ENCODE results near the gene NAPG.

The NAPG gene

GRCh38 chr18:10515456-10515855 lies 10.4 kb upstream of the NAPG start:
- TF ChIP-seq CTCF (conservative IDR thresholded peaks at IDR 0.05; ENCODE audit: low read length) (no peak), EZH2phosphoT487 (IDR thresholded peaks at IDR 0.05; ENCODE audit: borderline replicate concordance) (no peak)
- Histone ChIP-seq H3K9ac (ENCODE audit: low read depth, low read length, poor library complexity, severe bottlenecking) (no peak overlapping the region), H3K79me2 (ENCODE audit: insufficient read depth, low read length) (no peaks in the 10 kb centered on the region), H3K4me3 (ENCODE audit: low read length, poor library complexity, severe bottlenecking) (no peak overlapping the region), H3K9me2 (replicated peaks; ENCODE audit: low read depth, low read length) (no peaks in the 10 kb centered on the region), H3K4me2 (ENCODE audit: low read depth, low read length, poor library complexity, severe bottlenecking) (no peak overlapping the region), H3K27me3 (ENCODE audit: insufficient read depth, low read length, poor library complexity, severe bottlenecking) (no peaks in the 10 kb centered on the region), H4K20me1 (ENCODE audit: insufficient read depth, low read length, poor library complexity, severe bottlenecking) (no peaks in the 10 kb centered on the region), H3K4me1 (ENCODE audit: insufficient read depth, low read length, poor library complexity, severe bottlenecking) (peaks cover 16% of the 10 kb centered on the region), H3F3A (ENCODE audit: low read depth) (no peaks in the 10 kb centered on the region), H3K9me3 (ENCODE audit: insufficient read depth, low read depth, low read length) (no peaks in the 10 kb centered on the region), H3K36me3 (ENCODE audit: insufficient read depth, low read length) (no peaks in the 10 kb centered on the region), H2AFZ (ENCODE audit: low read length) (no peak overlapping the region)

- Histone ChIP-seq H3K9me2 (replicated peaks; ENCODE audit: low read depth, low read length) (no peaks in the 10 kb centered on the region), H3K9me3 (ENCODE audit: insufficient read depth, low read depth, low read length) (no peaks in the 10 kb centered on the region), H3K4me1 (ENCODE audit: insufficient read depth, low read length, poor library complexity, severe bottlenecking) (peaks cover 16% of the 10 kb centered on the region), H3K79me2 (ENCODE audit: insufficient read depth, low read length) (no peaks in the 10 kb centered on the region), H3K4me3 (ENCODE audit: low read length, poor library complexity, severe bottlenecking) (no peak overlapping the region), H3K9ac (ENCODE audit: low read depth, low read length, poor library complexity, severe bottlenecking) (no peak overlapping the region), H3K36me3 (ENCODE audit: insufficient read depth, low read length) (no peaks in the 10 kb centered on the region), H2AFZ (ENCODE audit: low read length) (no peak overlapping the region), H3K4me2 (ENCODE audit: low read depth, low read length, poor library complexity, severe bottlenecking) (no peak overlapping the region), H4K20me1 (ENCODE audit: insufficient read depth, low read length, poor library complexity, severe bottlenecking) (no peaks in the 10 kb centered on the region), H3K27me3 (ENCODE audit: insufficient read depth, low read length, poor library complexity, severe bottlenecking) (no peaks in the 10 kb centered on the region), H3F3A (ENCODE audit: low read depth) (no peaks in the 10 kb centered on the region)
- no peak for TF ChIP-seq EZH2phosphoT487 (IDR thresholded peaks at IDR 0.05; ENCODE audit: borderline replicate concordance)
- no peak for TF ChIP-seq CTCF (conservative IDR thresholded peaks at IDR 0.05; ENCODE audit: low read length)
These were observed 9.7 kb upstream of the NAPG start for GRCh38 chr18:10516078-10516477.

- H3K4me1 ChIP-seq (ENCODE audit: insufficient read depth, low read length, poor library complexity, severe bottlenecking): peaks cover 16% of the 10 kb centered on the region
- H3K4me2 ChIP-seq (ENCODE audit: low read depth, low read length, poor library complexity, severe bottlenecking): no peak overlapping the region
- H4K20me1 ChIP-seq (ENCODE audit: insufficient read depth, low read length, poor library complexity, severe bottlenecking): no peaks in the 10 kb centered on the region
- TF ChIP-seq EZH2phosphoT487 (IDR thresholded peaks at IDR 0.05; ENCODE audit: borderline replicate concordance): no peak
- peak; percentile 34 for TF ChIP-seq CTCF (conservative IDR thresholded peaks at IDR 0.05; ENCODE audit: low read length)
- H3K36me3 ChIP-seq (ENCODE audit: insufficient read depth, low read length): no peaks in the 10 kb centered on the region
- no peaks in the 10 kb centered on the region for H3K9me3 ChIP-seq (ENCODE audit: insufficient read depth, low read depth, low read length)
- no peaks in the 10 kb centered on the region for H3K79me2 ChIP-seq (ENCODE audit: insufficient read depth, low read length)
- no peaks in the 10 kb centered on the region for H3K9me2 ChIP-seq (replicated peaks; ENCODE audit: low read depth, low read length)
- H3F3A ChIP-seq (ENCODE audit: low read depth): no peaks in the 10 kb centered on the region
- no peak overlapping the region for H3K4me3 ChIP-seq (ENCODE audit: low read length, poor library complexity, severe bottlenecking)
- H3K27me3 ChIP-seq (ENCODE audit: insufficient read depth, low read length, poor library complexity, severe bottlenecking): no peaks in the 10 kb centered on the region
- H3K9ac ChIP-seq (ENCODE audit: low read depth, low read length, poor library complexity, severe bottlenecking): no peak overlapping the region
- peak overlapping the region; percentile 3; the same call in 1 of the 2 replicates for H2AFZ ChIP-seq (ENCODE audit: low read length)
These were observed 7.1 kb upstream of the NAPG start for GRCh38 chr18:10518595-10519255.
